ENCODE measurements around the gene ALS2CL. TPM values are rescaled to one million over a fixed set of nuclear protein-coding genes. Genes with fewer than 3 reads are reported as not detected.
"Not testable (repeated sequence)": the region's sequence is repeated elsewhere in the genome, so short reads cannot be mapped to it uniquely, and the experiment has no call there.

Gene ALS2CL, protein sequence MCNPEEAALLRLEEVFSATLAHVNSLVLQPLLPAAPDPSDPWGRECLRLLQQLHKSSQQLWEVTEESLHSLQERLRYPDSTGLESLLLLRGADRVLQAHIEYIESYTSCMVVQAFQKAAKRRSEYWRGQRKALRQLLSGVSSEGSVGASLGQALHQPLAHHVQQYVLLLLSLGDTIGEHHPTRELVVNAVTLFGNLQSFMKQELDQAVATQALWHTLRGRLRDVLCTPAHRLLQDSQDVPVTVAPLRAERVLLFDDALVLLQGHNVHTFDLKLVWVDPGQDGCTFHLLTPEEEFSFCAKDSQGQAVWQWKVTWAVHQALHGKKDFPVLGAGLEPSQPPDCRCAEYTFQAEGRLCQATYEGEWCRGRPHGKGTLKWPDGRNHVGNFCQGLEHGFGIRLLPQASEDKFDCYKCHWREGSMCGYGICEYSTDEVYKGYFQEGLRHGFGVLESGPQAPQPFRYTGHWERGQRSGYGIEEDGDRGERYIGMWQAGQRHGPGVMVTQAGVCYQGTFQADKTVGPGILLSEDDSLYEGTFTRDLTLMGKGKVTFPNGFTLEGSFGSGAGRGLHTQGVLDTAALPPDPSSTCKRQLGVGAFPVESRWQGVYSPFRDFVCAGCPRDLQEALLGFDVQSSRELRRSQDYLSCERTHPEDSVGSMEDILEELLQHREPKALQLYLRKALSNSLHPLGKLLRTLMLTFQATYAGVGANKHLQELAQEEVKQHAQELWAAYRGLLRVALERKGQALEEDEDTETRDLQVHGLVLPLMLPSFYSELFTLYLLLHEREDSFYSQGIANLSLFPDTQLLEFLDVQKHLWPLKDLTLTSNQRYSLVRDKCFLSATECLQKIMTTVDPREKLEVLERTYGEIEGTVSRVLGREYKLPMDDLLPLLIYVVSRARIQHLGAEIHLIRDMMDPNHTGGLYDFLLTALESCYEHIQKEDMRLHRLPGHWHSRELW
- 0.43 and 0.90 TPM in 2 replicates for total RNA-seq (2014; rRNA removed; shearing (Covaris generic))
- polyA plus RNA-seq (2015; cell fraction: cytosol; rRNA removed), result 0.44 and 0.87 TPM in 2 replicates
- 13.7 and 16.2 TPM in 2 replicates for polyA plus RNA-seq (2015; cell fraction: nucleus; rRNA removed)

DNA sequence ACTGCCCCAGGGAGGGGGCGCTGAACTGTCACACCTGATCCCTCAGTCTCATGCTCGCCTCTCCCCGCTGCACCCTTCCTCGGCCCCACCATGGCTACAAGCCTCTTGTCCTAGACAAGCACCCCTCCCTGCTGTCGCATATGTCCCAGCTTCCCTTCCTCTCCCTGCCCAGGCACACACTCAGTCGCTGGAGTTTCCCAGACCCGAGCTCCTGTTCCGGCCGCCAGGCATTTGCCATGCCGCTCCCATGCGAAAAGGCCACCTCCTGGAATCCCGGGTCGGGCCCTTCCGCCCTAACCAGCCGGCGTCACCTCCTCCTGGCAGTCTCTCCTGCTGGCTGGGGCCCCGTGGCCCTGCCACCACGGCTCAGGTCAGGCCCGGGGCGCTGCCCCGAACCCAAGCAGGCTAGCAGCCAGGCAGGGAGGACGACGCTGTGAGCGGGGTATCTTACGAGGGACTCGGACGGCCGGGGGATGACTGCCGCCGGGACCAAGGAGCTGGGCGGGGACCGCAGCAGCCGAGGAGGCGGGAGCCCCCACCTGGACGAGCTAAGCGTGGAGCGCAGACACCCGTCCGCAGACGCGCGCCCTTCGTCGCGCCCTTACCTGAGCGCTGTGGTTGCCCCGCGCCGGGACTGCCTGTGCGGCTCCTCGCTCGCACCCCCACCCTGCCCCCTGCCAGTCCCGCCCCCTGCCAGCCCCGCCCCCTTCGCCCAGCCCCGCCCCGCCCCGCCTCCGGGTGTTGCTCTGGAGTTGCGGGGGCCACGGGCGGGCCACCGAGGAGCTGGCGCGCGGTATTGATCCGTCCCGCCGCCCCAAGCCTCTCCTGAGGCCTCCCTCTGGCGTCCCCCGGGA lies at the start of gene ALS2CL:
Gene ALS2CL (minus strand): TSS at position 642 of the 854 bp plus-strand sequence. CDS start 4,239 bp downstream, outside the sequence.
- in situ Hi-C loops (cut with HindIII; ENCODE audit: low pct_unique_long_range_greater_than_20kb, low sequenced_read_pairs), result no loop called here
- DNase-seq (ENCODE audit: low read depth, low spot score), result peak; percentile 16

DNA sequence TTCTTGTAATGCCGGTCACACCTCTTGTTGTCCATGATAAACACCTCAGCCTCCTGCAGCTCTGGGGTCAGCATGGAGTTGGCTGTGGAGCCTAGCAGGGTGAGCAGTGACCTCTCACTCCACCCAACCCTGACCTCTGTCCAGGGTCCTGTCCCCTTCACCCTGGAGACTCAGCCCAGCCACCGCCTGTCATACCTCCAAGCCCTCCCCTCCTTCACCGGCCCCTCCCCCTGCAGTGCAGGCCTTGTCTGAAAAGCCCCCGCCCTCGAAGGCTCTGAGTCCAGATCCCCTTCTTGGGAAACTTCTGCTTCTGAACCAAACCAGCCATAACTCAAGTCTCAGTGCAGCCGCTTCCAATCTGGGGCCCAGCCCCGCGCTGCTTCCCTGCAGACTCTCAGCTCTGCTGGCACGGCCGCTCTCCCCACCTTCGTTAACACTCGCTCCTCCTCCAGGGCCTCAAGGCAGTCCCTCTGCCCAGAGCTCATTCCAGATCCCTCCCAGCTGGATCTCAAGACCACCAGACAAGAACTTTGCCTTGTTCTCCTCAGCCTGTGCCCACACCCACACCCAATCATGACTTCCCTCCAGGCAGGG lies 49.6 kb upstream of the ALS2CL start:
- in situ Hi-C loops (cut with HindIII; ENCODE audit: low pct_unique_long_range_greater_than_20kb, low sequenced_read_pairs), result no loop called here
- no peak for DNase-seq (ENCODE audit: low read depth, low spot score)

DNA sequence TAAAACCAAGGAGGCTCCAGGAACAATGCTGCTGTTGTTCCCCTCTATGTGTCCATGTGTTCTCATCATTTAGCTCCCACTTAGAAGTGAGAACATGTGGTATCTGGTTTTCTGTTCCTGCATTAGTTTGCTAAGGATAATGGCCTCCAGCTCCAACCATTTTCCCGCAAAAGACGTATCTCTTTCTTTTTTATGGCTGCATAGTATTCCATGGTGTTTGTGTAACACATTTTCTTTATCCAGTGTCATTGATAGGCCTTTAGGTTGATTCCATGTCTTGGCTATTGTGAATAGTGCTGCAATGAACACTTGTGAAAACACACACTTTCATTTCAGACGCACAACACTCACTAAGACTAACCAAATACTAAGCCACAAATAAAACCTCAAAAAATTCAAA lies 46.1 kb upstream of the ALS2CL start:
- peak; percentile 34 for DNase-seq (ENCODE audit: low read depth, low spot score)
- in situ Hi-C loops (cut with HindIII; ENCODE audit: low pct_unique_long_range_greater_than_20kb, low sequenced_read_pairs), result not testable (repeated sequence)

DNA sequence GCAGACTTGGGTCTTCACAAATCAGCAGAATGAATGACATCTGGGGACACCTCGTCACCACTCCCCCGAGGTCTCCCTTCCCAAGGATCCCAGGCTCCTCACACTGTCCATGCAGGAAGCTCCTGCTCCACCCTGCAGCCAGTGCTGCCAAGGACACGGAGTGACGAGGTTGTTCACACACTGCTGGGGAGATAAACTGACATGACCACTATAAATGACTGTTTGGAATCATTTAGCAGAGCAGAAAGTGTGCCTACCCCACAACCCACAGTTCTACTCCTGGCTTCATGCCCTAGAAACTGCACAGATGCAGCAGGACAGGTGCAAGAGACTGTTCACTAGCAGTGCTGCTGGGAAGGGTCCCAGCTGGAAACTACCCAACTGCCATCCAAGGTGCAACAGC lies 43.9 kb upstream of the ALS2CL start:
- in situ Hi-C loops (cut with HindIII; ENCODE audit: low pct_unique_long_range_greater_than_20kb, low sequenced_read_pairs), result no loop called here
- DNase-seq (ENCODE audit: low read depth, low spot score), result no peak

DNA sequence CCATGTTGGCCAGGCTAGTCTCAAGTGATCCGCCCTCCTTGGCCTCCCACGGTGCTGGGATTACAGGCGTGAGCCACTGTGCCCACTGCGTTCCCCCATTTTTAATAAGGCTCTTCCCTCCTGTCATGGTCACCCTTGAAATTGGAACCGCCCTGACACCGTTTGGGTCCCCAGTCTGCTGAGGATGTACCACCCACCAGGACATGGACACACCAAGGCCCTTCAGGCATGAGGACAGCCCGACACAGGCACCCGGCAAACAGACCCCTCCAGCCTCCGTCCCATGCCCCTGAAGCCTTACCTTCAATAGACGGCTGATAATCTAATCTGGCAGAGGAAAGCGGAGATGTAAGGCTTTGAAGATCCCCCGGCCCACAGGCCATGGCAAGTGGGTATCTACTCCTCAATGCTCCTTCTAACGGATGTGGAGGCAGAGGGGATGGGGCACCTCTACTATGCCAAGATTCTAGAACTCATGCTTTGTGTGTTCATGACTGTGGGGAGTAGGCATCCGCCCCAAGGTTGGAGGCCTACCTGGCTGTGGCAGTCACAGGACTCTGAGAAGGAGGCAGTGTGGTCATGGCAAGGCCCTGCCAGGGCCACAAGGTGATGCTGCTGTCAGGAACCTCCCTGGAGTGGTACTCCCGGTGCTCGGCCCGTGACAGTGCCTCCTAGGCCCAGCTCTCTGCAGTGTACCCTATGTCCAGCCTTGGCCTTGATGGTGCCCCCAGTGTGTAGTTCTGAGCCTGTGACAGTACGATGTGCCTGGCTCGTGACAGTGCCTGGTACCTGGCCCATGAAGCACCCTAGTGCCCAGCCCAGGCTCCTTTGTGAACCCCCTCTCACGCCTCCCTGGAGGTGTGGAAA lies 42.8 kb upstream of the ALS2CL start:
- in situ Hi-C loops (cut with HindIII; ENCODE audit: low pct_unique_long_range_greater_than_20kb, low sequenced_read_pairs), result no loop called here
- DNase-seq (ENCODE audit: low read depth, low spot score), result no peak

DNA sequence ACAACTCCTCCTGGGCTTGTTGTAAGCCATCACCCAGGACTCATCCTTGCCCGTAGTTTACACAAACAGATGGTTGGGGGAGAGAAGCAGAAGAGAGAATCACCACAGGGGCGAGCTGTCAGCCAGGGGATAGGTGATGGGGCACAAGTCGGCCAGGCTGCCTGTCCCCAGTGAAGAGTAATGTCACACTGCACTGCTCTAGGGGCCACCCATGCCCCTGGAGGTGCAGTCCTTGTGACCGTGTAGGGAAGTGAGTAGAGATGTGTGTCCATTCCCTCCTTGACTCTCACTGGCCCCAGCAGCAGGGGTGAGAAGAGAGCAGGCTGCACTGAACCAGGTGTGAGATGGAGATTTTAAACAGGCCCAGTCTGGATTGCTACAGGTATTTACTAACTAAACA lies 41.3 kb upstream of the ALS2CL start:
- DNase-seq (ENCODE audit: low read depth, low spot score), result no peak
- in situ Hi-C loops (cut with HindIII; ENCODE audit: low pct_unique_long_range_greater_than_20kb, low sequenced_read_pairs), result no loop called here

DNA sequence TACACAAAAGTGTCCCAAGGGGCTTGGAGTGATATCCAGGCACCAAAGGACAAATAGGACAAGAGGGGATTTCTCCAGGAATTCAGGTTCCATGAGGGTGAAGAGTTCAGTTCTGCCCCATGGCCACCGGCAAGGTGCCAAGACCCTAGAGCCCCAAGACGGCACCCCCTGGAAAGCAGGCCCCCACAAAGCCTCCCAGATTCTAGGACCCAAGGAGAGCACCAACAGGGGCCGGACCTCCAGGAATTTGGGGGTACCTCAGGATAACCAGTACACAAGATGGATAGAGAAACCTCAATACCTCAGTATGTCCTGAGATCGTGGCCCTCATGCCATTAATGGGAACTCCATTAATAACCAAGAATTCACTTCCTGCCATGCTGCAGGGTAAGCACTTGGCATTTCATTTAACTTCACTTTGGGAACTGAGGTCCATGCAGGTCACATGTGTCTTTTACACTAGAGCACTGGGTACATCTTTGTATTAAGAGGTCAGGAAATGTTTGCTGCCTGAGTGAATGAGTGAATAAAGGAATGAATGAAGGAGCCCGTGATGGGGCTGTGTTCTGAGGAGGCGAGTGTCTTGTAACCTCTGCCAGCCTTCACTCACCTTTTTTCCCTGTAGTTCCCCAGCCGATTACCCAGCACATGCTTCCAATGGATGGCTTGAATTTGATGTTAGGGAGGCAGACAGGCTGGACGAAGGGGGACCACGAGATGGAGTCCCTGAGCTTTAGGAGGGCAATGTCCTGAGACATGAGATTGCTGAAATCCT lies 39.7 kb upstream of the ALS2CL start:
- DNase-seq (ENCODE audit: low read depth, low spot score), result peak; percentile 38
- in situ Hi-C loops (cut with HindIII; ENCODE audit: low pct_unique_long_range_greater_than_20kb, low sequenced_read_pairs), result no loop called here

DNA sequence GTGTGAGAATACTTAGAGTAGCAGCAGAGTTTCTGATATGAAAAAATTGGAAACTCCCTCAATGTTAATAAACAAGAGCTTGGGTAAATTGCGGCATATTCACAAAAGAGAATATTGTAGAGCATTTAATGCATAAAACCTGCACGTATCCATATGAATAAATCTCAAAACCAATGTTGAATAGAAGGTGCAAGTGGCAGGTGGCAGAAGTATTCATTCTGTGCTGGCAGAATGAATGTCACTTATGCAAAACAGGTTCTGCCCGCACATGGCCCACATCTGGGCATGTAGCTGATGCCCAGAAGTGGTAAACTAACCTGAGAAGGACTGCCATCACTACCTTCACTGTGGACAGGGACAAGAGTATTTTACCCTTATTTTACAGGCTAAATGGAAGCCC lies 38.3 kb upstream of the ALS2CL start:
- DNase-seq (ENCODE audit: low read depth, low spot score), result no peak
- in situ Hi-C loops (cut with HindIII; ENCODE audit: low pct_unique_long_range_greater_than_20kb, low sequenced_read_pairs), result no loop called here

DNA sequence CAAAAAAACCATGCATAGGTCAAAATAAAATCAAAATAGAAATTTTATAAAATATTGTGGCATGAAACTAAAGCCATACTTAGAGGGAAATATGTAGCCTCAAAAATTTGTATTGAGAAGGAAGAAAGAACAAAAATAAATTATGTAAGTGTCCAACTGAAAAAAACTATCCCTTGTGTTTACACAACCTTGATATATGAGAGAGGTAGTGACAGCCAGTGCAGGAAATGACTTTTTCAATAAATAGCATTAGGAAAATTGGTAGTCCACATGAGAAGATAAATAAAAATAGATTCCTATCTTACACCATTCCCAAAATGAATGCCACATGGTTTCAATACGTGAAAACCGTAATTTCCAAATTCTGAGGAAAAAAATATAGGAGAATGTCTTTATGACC lies 37.3 kb upstream of the ALS2CL start:
- in situ Hi-C loops (cut with HindIII; ENCODE audit: low pct_unique_long_range_greater_than_20kb, low sequenced_read_pairs), result no loop called here
- DNase-seq (ENCODE audit: low read depth, low spot score), result no peak

DNA sequence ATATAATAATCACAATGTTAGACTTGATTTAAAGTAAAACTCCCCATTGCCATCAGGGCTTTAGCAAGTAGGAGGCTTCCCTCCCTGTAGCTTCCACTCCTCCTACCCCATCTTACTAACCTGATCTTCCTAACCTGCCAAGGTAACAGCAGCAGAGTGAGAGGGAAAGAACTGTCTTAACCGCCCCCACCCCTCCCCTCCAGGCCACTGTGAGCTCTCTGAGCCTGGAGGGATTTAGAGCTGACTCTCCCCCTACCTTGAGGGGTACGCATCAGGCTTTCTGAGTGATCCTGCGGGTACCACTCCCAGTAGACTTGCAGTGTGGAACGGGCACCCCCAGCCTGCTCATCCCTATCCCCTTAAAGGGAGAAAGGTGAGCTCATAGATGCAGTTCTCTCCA lies 35.6 kb upstream of the ALS2CL start:
- in situ Hi-C loops (cut with HindIII; ENCODE audit: low pct_unique_long_range_greater_than_20kb, low sequenced_read_pairs), result no loop called here
- no peak for DNase-seq (ENCODE audit: low read depth, low spot score)

DNA sequence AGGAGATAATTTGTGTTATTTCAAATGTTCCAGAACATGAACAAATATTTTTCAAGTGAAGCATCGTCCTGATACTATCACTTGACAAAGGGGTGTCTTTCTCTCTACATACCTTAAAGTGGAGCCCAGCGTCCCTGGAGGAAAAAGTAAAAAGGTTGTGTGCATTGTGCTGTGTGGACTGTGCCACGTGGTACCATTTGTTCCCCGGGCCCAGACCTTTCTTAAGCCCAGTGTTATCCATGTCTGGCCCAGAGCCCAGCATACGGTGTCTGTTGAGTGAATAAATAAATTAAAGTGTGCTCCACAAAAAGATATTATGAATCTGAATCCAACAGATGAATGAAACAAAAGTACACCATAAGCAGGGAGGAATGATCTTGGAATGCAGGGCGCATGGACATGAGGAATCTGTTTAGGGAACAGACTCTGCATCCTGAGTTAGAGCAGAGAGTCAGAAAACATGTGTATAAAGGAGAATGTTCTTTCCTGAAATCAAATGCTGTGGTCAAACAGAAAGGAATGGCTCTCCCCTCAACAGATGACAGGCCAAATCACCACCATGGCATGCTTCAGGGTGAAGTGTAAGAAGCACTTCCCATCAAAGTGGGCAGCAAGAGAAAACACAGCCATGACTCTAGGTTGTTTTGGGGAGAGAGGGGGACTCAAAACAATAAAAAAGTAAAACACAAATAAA lies 32.3 kb upstream of the ALS2CL start:
- peak; percentile 12 for DNase-seq (ENCODE audit: low read depth, low spot score)
- in situ Hi-C loops (cut with HindIII; ENCODE audit: low pct_unique_long_range_greater_than_20kb, low sequenced_read_pairs), result no loop called here

DNA sequence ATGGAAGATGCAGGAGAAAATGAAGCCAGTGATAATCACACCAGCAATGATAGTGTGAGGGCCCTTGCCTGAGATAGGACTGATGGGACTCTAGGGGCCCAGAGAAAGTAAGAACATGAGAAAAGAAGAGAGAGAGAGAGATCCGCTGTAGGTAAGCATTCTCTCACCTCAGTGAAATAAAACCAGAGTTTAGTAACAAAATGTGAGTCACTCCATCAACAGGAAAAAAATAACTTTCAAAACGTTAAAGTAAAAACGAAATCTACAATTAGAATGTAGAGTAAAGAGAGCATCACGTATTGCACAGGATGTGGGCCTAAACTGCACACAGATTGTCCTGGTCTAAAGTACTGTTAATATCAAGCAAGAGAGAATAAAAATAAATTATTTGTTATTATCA lies 30.9 kb upstream of the ALS2CL start:
- DNase-seq (ENCODE audit: low read depth, low spot score), result no peak
- in situ Hi-C loops (cut with HindIII; ENCODE audit: low pct_unique_long_range_greater_than_20kb, low sequenced_read_pairs), result no loop called here

DNA sequence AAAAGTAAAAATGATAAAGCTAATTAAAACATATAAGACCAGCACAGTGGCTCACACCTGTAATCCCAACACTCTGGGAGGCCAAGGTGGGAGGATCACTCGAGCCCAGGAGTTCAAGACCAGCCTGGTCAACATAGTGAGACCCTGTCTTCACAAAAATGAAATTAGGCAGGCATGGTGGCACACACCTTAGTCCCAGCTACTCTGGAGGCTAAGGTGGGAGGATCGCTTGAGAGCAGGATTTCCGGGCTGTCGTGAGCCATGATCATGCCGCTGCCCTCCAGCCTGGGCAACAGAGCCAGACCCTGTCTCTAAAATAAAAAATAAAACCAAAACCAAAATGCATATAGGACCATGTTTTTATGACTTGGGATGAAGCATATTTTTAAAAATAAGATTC lies 29.0 kb upstream of the ALS2CL start:
- in situ Hi-C loops (cut with HindIII; ENCODE audit: low pct_unique_long_range_greater_than_20kb, low sequenced_read_pairs), result no loop called here
- DNase-seq (ENCODE audit: low read depth, low spot score), result no peak

DNA sequence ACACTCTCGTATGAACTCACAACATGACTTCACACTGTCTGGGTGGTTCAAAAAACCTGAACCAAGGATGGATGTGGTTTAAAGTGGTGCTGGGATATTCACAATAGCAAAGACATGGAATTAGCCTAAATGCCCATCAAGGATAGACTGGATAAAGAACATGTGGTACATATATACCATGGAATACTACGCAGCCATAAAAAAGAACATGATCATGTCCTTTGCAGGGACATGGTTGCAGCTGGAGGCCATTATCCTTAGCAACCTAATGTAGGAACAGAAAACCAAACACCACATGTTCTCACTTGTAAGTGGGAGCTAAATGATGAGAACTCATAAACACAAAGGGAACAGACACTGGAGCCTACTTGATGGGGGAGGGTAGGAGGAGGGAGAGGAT lies 27.5 kb upstream of the ALS2CL start:
- in situ Hi-C loops (cut with HindIII; ENCODE audit: low pct_unique_long_range_greater_than_20kb, low sequenced_read_pairs), result no loop called here

DNA sequence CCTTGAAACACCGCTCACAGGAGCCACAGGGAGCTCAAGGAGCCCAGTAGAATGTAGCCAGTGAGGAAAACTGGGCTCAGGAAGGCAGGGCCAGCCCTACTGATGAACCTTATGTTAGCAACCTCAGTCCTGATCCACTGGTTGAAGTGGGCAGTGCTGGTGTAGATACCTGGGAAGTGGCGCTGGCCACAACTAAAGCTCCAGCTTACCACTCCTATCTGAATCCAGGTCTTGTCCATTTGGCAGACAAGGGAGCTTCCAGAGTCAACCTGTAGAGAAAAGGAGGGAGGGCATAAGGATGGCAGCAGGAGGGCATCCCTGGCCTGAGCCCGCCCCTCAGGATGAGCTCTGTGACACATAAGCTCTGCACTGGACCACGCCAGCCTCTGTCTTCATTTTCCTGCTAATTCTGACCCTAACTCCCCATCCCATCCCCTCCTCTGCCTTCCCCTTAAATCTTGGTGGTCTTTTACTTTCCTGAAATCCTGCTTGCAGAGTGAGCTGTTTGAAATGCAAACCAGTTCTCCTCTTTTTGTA lies 26.3 kb upstream of the ALS2CL start:
- no peak for DNase-seq (ENCODE audit: low read depth, low spot score)
- in situ Hi-C loops (cut with HindIII; ENCODE audit: low pct_unique_long_range_greater_than_20kb, low sequenced_read_pairs), result no loop called here

More for the DNA sequence above, 27.5 kb upstream of the ALS2CL start:
- no peak for DNase-seq (ENCODE audit: low read depth, low spot score)
